Mesenchymal stem cell (in vitro differentiated cells and primary cell): ENCODE results near the gene ACKR2.

Experiments
- DNase-seq: peaks from one replicate; pipeline ENCODE4 v3.0.0-alpha.2; 2013
- H2AFZ ChIP-seq: one replicate; pipeline ENCODE4 v1.6.1; 2013; ENCODE audit warnings: low read depth, mild to moderate bottlenecking, control low read depth, inconsistent platforms, low read length, moderate library complexity
- H2AK5ac ChIP-seq: 2 replicates; pipeline ENCODE4 v1.6.1; 2013; ENCODE audit warnings: low read length, moderate library complexity, mild to moderate bottlenecking, inconsistent platforms; ENCODE audit not compliant: severe bottlenecking
- H2BK120ac ChIP-seq: one replicate; pipeline ENCODE4 v1.6.1; 2013; ENCODE audit warnings: low read depth, mild to moderate bottlenecking, inconsistent platforms, low read length, moderate library complexity
- H2BK12ac ChIP-seq, 2 experiments: one replicate each; pipeline ENCODE4 v1.6.1; 2013; ENCODE audit warnings: inconsistent platforms in 2 of 2, low read length in 2 of 2, mild to moderate bottlenecking in 2 of 2, moderate library complexity in 2 of 2, control low read depth in 1 of 2
- H2BK15ac ChIP-seq: one replicate; pipeline ENCODE4 v1.6.1; 2013; ENCODE audit warnings: mild to moderate bottlenecking, low read depth, inconsistent platforms; ENCODE audit not compliant: poor library complexity, severe bottlenecking
- H2BK5ac ChIP-seq: 2 replicates; pipeline ENCODE4 v1.6.1; 2013; ENCODE audit warnings: low read depth, mild to moderate bottlenecking, low read length, control low read depth, inconsistent platforms; ENCODE audit not compliant: poor library complexity, severe bottlenecking
- H3K14ac ChIP-seq, 2 experiments: one replicate each; pipeline ENCODE4 v1.6.1; 2013; ENCODE audit warnings: inconsistent platforms in 2 of 2, low read length in 2 of 2, control low read depth in 1 of 2, mild to moderate bottlenecking in 1 of 2, moderate library complexity in 1 of 2
- H3K18ac ChIP-seq, 2 experiments: one replicate each; pipeline ENCODE4 v1.6.1; 2013; ENCODE audit warnings: inconsistent platforms in 2 of 2, low read length in 2 of 2, control low read depth in 1 of 2, low read depth in 1 of 2, mild to moderate bottlenecking in 1 of 2
- H3K23ac ChIP-seq, 2 experiments: one replicate each; pipeline ENCODE4 v1.6.1; 2013; ENCODE audit warnings: inconsistent platforms in 2 of 2, low read length in 2 of 2, mild to moderate bottlenecking in 2 of 2, moderate library complexity in 2 of 2, control low read depth in 1 of 2
- H3K27ac ChIP-seq: 2 replicates; pipeline ENCODE4 v1.5.1; 2013; ENCODE audit warnings: mild to moderate bottlenecking, moderate library complexity, low read length, control low read depth, inconsistent platforms; ENCODE audit not compliant: poor library complexity, severe bottlenecking
- H3K27me3 ChIP-seq, 2 experiments: 2 replicates each; pipeline versions ENCODE4 v1.6.1 to v1.7.0; 2013; ENCODE audit warnings: low read length in 2 of 2, mild to moderate bottlenecking in 2 of 2, moderate library complexity in 2 of 2, control low read depth in 1 of 2, inconsistent platforms in 1 of 2; ENCODE audit not compliant: control insufficient read depth in 1 of 2, insufficient read depth in 1 of 2
- H3K36me3 ChIP-seq, 2 experiments: 2 replicates each; pipeline versions ENCODE4 v1.6.1 to v1.7.0; 2013; ENCODE audit warnings: low read length in 2 of 2, control low read depth in 1 of 2, inconsistent platforms in 1 of 2, low read depth in 1 of 2, mild to moderate bottlenecking in 1 of 2; ENCODE audit not compliant: insufficient read depth in 2 of 2, control insufficient read depth in 1 of 2
- H3K4ac ChIP-seq, 2 experiments: one replicate each; pipeline ENCODE4 v1.6.1; 2013; ENCODE audit warnings: inconsistent platforms in 2 of 2, low read length in 2 of 2, mild to moderate bottlenecking in 2 of 2, moderate library complexity in 2 of 2, control low read depth in 1 of 2, low read depth in 1 of 2
- H3K4me1 ChIP-seq: 2 replicates; pipeline ENCODE4 v1.6.1; 2013; ENCODE audit warnings: low read depth, low read length, control low read depth; ENCODE audit not compliant: control insufficient read depth, insufficient read depth
- H3K4me2 ChIP-seq: 2 replicates; pipeline ENCODE4 v1.6.1; 2013; ENCODE audit warnings: low read length, mild to moderate bottlenecking, inconsistent platforms; ENCODE audit not compliant: poor library complexity, severe bottlenecking
- H3K4me3 ChIP-seq, 2 experiments: 2 replicates each; pipeline versions ENCODE4 v1.5.1 to v1.7.0; 2013; ENCODE audit warnings: low read length in 2 of 2, mild to moderate bottlenecking in 2 of 2, control low read depth in 1 of 2, low read depth in 1 of 2; ENCODE audit not compliant: insufficient read depth in 1 of 2
- H3K79me1 ChIP-seq: replicated peaks from 2 replicates; pipeline ENCODE4 v1.6.1; 2013; ENCODE audit warnings: mild to moderate bottlenecking, control low read depth, low read length, inconsistent platforms; ENCODE audit not compliant: poor library complexity, severe bottlenecking
- H3K9ac ChIP-seq: 2 replicates; pipeline ENCODE4 v1.7.0; 2013; ENCODE audit warnings: mild to moderate bottlenecking, low read length, moderate library complexity
- H3K9me3 ChIP-seq: 2 replicates; pipeline ENCODE4 v1.7.0; 2013; ENCODE audit warnings: mild to moderate bottlenecking, low read length; ENCODE audit not compliant: control insufficient read depth
- H4K8ac ChIP-seq: one replicate; pipeline ENCODE4 v1.6.1; 2013; ENCODE audit warnings: inconsistent platforms, mild to moderate bottlenecking, low read length, moderate library complexity
- H4K91ac ChIP-seq: one replicate; pipeline ENCODE4 v1.6.1; 2013; ENCODE audit warnings: mild to moderate bottlenecking, low read length, inconsistent platforms
- WGBS: methylation state at CpG from one replicate; pipeline ENCODE4 v1.1.7; 2013; ENCODE audit warnings: mixed read lengths; 5-methylcytosine and 5-hydroxymethylcytosine counted together

ACKR2 gene

DNA sequence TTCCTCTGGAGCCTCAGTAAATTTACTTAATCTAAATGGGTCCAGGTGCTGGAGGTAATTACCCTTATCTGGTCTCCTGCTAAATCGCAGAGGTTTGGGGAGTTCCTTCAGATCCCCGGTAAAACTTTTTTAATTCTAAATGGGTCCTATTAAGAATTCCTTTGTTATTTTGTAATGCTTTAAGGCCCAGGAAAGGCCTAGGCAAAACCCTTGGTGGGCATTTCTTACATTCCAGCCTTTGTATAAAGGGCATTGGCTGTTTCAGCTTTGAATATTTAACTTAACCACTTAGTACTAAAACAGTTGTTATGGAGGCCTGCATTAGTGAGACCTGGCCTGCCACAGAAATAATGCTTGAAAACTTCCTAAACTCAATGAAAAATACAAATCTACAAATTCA is 81.8 kb downstream of the ACKR2 start:
- Histone ChIP-seq H3K14ac (no peak overlapping the region), H2BK120ac (no peak overlapping the region), H3K4ac (no peak overlapping the region), H3K4me1 (no peaks in the 10 kb centered on the region), H2BK5ac (no peak overlapping the region), H3K23ac (no peak overlapping the region), H3K4me3 (no peak overlapping the region), H3K79me1 (no peaks in the 10 kb centered on the region), H3K9me3 (no peaks in the 10 kb centered on the region), H3K27ac (peak overlapping the region; percentile 4), H2AK5ac (no peak overlapping the region), H3K4me2 (no peak overlapping the region), H3K9ac (no peak overlapping the region), H2AFZ (no peak overlapping the region), H2BK15ac (no peak overlapping the region), H3K36me3 (no peaks in the 10 kb centered on the region), H4K8ac (no peak overlapping the region), H3K18ac (no peak overlapping the region), H3K27me3 (peaks cover 13 to 18% of the 10 kb centered on the region in 2 experiments), H2BK12ac (no peak overlapping the region), H4K91ac (no peak overlapping the region)
- no peak for DNase-seq
- WGBS = 64% methylated on average over 2 of the region's 2 CpGs

DNA sequence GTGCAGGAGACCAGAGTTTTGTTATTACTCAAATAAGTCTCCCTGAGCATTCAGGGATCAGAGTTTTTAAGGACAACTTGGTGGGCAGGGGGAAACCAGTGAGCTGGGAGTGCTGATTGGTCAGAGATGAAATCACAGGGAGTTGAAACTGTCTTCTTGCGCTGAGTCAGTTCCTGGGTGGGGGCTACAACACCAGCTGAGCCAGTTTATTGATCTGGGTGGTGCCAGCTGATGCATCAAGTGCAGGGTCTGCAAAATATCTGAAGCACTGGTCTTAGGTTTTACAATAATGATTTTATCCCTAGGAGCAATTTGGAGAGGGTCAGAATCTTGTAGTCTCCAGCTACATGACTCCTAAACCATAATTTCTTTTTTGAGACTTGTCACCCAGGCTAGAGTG is 82.9 kb downstream of the ACKR2 start:
- H3K18ac ChIP-seq = no peak overlapping the region
- peaks cover 13 to 16% of the 10 kb centered on the region in 2 experiments for H3K27me3 ChIP-seq
- no peak overlapping the region for H3K4ac ChIP-seq
- no peaks in the 10 kb centered on the region for H3K4me1 ChIP-seq
- no peaks in the 10 kb centered on the region for H3K79me1 ChIP-seq
- H3K4me3 ChIP-seq = no peak overlapping the region
- DNase-seq = no peak
- no peak overlapping the region for H3K23ac ChIP-seq
- no peak overlapping the region for H3K14ac ChIP-seq
- 78% methylated on average over 1 of the region's 1 CpG for WGBS
- no peaks in the 10 kb centered on the region for H3K36me3 ChIP-seq
- no peak overlapping the region for H3K9ac ChIP-seq
- H3K9me3 ChIP-seq = no peaks in the 10 kb centered on the region
- no peak overlapping the region for H2BK12ac ChIP-seq
- H4K8ac ChIP-seq = no peak overlapping the region
- H2AFZ ChIP-seq = no peak overlapping the region
- no peak overlapping the region for H3K27ac ChIP-seq
- H2BK120ac ChIP-seq = no peak overlapping the region
- H2AK5ac ChIP-seq = no peak overlapping the region
- H4K91ac ChIP-seq = no peak overlapping the region
- H2BK5ac ChIP-seq = no peak overlapping the region
- no peak overlapping the region for H2BK15ac ChIP-seq
- H3K4me2 ChIP-seq = no peak overlapping the region

DNA sequence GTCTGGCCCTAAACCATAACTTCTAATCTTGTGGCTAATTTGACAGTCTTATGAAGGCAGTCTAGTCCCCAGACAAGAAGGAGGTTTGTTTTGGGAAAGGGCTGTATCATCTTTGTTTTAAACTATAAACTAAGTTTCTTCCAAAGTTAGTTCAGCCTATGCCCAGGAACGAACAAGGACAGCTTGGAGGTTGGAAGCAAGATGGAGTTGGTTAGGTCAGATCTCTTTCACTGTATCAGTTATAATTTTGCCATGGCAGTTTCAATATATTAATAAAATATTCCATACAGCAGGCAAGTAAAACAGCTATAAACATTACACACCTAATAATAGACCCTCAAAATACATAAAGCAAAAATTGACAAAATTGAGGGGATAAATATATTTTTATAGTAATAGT is 83.6 kb downstream of the ACKR2 start:
- Histone ChIP-seq H2BK12ac (no peak overlapping the region), H3K36me3 (no peaks in the 10 kb centered on the region), H3K27ac (no peak overlapping the region), H3K4me1 (no peaks in the 10 kb centered on the region), H3K9me3 (no peaks in the 10 kb centered on the region), H4K91ac (no peak overlapping the region), H2AFZ (no peak overlapping the region), H2AK5ac (no peak overlapping the region), H3K9ac (no peak overlapping the region), H3K18ac (no peak overlapping the region), H3K14ac (no peak overlapping the region), H2BK15ac (no peak overlapping the region), H3K23ac (no peak overlapping the region), H3K27me3 (peaks cover 10 to 12% of the 10 kb centered on the region in 2 experiments), H4K8ac (no peak overlapping the region), H3K79me1 (no peaks in the 10 kb centered on the region), H2BK5ac (no peak overlapping the region), H3K4me3 (no peak overlapping the region), H3K4me2 (no peak overlapping the region), H2BK120ac (no peak overlapping the region), H3K4ac (no peak overlapping the region)
- WGBS = no CpG with 5 or more reads among the region's 1 CpG
- DNase-seq = no peak

DNA sequence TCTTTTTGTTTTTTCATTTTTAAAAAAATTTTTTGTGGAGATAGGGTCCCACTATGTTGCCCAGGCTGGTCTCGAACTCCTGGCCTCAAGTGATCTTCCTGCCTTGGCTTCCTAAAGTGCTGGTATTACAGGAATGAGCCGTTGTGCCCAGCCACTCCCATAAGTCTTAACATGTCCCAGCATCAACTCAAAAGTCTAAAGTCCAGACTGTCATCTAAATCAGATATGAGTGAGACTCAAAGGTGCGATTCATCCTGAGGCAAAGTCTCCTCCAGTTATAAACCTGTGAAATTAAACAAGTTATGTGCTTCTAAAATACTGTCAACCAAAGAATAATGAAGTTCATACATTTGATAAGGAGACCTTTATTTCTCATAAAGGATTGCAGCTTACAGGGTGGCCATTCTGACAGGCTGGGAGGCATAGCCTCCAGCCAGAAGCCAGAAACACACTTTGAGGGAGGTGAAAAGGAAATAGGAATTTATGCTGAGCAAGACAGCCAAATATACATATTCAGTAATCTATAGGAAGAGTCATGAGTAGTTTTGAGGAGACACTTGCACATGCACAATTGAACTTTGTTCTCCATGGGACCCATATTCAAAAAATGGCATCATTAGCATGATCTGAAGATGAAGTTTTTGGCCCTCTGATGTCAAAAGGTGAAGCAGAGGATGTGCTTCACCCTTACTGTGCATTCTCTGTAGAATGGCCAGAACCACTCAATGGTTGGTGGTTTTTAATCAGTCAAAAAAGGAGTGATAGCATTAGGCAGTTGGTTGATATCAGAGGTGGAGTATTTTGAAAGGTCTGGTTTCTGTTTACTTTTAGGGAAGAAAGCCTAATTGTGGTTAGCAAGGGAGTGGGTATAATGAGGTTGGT is 85.7 kb downstream of the ACKR2 start:
- 54% methylated on average over 2 of the region's 3 CpGs for WGBS
- H3K14ac ChIP-seq = no peak overlapping the region
- H2BK120ac ChIP-seq = no peak overlapping the region
- no peak overlapping the region for H2BK12ac ChIP-seq
- H3K23ac ChIP-seq = no peak overlapping the region
- no peak overlapping the region for H3K4ac ChIP-seq
- peaks cover 7 to 12% of the 10 kb centered on the region in 2 experiments for H3K27me3 ChIP-seq
- no peaks in the 10 kb centered on the region for H3K9me3 ChIP-seq
- H4K91ac ChIP-seq = no peak overlapping the region
- H2BK15ac ChIP-seq = no peak overlapping the region
- no peak overlapping the region for H2AK5ac ChIP-seq
- H2AFZ ChIP-seq = no peak overlapping the region
- H2BK5ac ChIP-seq = no peak overlapping the region
- H3K4me3 ChIP-seq = no peak overlapping the region
- H3K9ac ChIP-seq = no peak overlapping the region
- H3K79me1 ChIP-seq = no peaks in the 10 kb centered on the region
- H3K4me1 ChIP-seq = no peaks in the 10 kb centered on the region
- H3K36me3 ChIP-seq = no peaks in the 10 kb centered on the region
- no peak overlapping the region for H3K27ac ChIP-seq
- no peak overlapping the region for H3K4me2 ChIP-seq
- H4K8ac ChIP-seq = no peak overlapping the region
- DNase-seq = no peak
- H3K18ac ChIP-seq = no peak overlapping the region
